GM18870 (cell line): ENCODE data around the gene LYPD1.

Experiments used
- ATAC-seq: cut with Tn5 transposase; IDR thresholded peaks from one replicate; pipeline ENCODE4 v1.9.1; 2021; ENCODE audit warnings: moderate library complexity; ENCODE audit not compliant: unreplicated experiment

Gene LYPD1

DNA sequence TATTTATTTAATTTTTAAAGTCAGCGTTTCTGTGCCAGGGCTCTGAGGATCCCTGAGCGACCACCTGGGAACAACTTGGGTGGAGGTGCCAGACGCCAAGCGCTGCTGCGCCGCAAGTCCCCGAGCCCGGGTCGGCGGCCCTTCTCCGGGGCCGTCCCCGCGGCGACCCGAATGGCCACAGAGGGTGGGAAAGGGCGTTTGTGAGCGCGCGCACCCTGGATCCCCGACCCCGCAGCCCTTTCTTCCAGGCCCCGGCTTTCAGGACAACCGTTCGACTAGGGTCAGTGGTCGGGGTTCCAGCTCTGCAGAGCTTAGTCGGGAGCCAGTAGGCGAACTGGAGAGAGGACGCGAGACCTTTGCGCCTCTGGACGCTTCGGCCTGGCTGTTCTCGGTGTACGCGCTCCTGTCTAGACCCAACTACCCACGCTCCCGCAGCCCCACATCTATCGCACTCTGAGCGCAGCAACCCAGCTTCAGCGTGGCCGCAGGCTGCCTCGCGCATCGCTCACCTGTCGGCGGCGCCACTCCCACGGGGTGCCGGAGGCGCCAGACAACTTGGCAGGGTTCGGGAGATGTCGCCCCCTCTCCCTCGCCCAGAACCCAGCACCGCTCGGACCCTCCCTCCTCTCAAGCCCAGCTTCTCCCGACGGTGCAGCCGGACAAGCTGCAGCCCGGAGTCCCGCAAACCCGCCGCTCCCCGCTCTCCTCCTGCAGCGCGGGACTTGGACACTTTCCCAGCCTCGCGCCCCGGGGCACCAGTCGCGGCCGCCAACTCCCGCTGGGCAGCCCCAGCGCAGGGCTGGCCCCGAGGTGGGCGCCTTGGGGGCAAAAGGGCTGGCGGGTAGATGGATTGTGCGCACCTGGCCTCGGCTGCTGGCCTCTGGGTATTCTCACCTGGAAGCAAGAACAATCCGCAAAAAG, 758 bp downstream of the LYPD1 start:
- no peak for ATAC-seq

DNA sequence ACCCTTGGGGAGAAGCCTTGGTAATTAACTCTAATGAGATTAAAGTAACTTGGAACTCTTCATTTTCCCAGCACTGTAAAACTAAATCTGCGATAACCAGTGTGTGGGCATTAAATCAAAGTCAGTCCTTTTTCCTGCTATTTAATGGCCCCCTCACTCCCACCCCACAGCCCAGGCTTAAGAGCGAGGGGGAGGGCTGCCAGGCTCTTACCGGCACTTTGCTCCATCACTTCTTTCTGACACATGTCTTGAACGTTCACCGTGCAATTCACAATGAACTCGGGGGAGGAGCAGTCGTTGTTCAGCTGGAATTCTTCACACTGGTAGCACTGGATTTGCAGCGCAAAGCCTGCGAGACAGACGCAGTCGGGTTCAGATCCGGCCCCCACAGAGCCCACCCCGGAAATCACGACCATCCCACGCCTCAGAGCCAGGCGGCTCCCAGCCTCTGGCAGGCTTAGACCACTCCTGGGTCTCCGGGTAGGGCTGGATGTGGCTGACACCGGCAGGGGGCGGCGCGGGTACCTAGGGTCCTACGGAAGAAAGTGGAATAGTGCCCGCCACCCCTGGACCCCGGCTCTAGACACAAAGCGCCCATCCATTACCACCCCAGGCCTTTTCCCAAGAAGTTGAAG, 1.7 kb downstream of the LYPD1 start:
- ATAC-seq = no peak

DNA sequence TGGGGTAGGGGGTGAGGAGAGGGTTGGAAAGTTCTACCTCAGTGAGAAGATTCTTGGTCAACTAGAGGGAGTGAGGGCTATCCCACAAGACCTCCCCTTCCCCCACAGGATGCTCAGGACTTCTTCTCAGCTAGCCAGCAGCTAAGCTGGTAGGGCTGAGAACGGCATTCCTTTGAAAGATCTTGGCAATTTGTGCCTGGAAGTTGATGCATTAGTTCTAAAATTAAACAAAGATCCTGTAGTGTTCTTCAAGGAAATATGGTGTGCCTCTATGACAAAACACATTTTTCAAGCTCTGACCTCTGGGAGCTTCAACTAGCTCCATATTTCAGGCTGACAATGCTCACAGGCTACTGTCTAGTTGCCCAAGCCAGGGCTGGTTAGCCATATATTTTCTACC, 2.3 kb downstream of the LYPD1 start:
- no peak for ATAC-seq

DNA sequence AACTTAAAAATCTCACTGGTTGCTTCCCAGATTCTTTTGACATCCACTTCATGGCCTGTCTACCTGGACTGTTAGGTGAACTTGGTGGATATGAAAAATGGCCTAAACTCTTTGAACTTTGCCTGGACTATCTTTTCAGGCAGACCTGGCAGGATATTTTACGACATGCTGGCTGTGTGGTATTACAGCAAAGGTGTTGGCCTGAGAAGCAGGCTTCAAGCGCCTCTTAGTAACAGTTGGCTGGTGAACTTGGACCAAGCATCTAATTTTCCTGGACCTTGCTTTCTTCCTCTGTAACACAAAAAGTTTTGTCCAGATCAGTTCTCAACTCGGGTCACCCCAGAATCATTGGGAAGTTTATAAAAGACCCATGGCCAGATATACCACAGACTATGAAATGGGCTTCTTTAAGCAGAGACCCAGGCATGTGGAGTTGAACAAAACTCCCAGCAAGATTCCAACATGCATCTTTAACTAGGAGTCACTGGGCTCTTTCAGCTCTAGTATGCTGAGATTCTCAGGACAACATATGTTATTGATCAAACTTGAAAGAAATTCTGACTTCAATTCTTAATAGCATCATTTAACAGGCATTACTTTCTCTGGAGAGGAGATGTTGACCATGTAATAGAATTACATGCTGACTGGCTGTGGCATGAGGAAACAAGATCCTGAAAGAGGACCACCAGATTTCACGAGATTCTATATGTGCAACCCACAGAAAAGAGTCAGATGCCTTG, 4.4 kb downstream of the LYPD1 start:
- ATAC-seq = no peak

DNA sequence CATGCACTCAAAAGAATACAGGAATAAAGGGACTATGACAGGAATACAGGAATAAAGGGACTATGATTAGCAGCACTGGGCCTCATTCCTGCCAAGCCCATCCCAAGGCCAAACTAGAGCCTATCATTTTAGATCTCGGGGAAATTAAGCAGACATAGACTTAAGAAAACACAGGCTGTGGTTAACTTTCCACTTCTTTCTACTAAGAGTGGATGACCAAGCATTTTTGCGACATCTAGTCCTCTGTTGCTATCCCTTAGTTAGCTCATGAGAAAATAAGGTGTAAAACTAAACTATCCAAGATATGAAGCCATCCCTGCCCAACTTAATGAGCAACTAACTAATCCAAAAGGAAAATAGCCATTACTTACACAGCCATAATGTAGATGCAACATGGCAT, 5.9 kb downstream of the LYPD1 start:
- ATAC-seq = no peak

DNA sequence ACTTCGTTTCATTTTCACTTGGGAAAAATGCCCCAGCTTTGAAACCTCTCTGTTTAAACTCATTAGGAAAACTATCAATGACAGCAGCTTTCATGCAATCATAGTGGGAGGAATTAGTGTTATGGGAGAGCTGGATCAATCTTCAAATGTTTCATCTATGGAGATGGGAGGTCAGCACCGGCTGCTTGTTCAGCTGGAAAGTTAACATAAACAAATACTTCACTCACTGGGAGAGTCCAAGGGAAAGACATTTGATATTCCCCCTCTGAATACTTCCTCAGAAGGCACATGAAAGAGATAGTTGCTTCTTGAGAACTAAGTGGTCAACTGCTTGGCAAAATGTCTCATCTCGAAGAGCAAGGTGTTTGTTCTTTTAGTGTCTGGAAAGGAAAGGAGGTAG, 7.3 kb downstream of the LYPD1 start:
- ATAC-seq = no peak

DNA sequence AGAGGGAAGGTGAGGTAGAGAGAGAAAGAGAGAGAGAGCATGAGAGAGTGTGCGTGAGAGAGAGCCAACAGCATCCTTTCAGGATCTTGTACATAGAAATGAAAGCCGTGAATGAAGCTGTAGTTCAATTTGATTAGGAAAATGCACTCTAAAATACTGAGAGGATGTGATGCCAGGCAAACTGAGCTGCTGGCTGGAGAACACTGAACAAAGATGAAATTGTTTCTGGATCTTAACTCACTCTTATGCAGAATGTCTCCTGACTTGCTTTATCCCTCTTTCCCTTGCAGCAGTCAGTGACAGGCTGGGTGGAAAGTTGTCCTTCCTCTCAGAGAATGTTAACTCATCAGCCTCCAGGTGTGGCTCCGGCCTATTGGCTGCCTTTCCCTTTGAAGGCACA, 10.7 kb downstream of the LYPD1 start:
- no peak for ATAC-seq

DNA sequence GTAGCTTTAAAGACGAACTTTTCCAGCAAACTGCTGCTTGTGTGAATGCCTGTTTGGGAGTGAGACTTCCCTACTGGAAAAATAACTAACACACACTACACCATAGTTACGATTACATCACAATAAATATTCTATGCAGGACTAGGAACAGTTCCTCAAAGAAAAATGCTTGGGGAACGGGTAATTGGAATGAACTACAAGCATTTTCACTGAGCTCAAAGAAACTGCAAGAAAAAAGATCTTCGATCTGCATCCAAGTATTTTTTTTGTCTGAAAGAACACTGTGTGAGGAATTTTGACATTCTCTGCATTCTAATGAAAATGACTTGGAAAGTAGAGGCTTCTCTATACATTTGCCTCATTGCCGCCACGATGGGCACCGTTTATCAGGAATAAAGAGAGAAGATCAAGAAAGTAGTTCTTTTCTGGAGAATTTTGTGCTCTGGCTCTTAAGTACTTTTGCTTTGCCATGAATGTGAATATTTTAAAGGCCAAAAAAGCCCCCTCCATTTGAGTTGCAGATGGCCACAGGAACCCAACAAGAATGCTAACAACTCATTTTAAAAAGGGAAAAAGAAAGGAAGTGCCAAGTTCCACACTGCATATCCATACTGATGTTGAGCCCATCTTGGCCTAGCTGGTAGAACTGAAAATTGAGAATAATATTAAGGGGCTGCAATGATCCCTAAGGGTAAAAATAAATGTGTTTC, 13.6 kb downstream of the LYPD1 start:
- ATAC-seq = no peak

DNA sequence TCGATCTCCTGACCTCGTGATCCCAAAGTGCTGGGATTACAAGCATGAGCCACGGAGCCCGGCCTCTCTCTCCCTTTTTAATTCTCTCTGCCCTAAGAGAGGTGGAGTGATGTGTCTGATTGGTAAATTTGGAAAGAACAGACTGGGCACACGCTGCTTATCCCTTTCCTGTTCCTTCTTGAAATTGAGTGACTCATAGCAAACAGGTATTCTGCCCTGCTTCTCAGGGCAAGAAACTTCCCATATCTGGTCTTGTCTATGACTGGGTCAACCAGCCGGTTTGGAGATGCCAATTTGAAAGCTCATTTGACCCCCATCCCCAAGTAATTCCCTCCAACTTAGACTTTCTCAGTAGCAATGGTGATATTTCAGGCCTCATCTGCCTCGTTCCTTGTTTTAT, 15.0 kb downstream of the LYPD1 start:
- ATAC-seq = no peak

DNA sequence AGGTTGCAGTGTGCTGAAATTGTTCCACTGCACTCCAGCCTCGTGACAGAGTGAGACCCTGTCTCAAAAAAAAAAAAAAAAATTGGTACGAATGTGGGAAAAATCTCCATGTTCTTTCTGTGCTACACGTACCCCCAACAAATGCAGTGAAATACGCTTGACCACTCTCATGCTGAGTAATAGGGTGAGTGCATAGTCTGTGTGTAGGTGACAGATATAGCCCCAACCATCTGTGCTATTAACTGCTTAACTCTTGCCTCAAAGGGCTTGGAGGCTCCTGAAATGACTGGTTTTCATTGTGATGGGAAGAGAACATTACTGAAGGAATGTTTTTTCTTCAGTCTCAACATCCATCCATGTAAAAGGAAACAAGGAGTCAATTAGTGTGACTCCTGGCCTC, 15.7 kb downstream of the LYPD1 start:
- ATAC-seq = no peak

DNA sequence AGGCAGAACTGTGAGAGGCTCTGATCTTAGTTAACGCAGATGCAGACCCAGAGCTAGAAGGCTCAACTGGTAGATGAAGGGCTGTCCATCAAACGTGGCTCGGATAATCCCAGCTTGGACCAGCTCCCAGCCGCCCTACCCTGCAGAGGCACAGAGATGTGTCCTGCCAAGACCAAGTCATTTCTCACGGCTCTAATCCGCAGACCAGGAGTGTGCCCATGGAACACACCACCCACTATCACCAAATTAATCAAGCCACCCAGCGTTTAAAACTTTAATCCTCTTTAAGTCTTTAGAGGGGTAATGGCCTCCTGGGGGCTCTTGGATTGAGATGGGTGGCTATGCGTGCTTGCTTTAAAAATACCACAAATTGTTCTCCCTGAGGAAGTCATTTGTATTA, 17.5 kb downstream of the LYPD1 start:
- no peak for ATAC-seq

DNA sequence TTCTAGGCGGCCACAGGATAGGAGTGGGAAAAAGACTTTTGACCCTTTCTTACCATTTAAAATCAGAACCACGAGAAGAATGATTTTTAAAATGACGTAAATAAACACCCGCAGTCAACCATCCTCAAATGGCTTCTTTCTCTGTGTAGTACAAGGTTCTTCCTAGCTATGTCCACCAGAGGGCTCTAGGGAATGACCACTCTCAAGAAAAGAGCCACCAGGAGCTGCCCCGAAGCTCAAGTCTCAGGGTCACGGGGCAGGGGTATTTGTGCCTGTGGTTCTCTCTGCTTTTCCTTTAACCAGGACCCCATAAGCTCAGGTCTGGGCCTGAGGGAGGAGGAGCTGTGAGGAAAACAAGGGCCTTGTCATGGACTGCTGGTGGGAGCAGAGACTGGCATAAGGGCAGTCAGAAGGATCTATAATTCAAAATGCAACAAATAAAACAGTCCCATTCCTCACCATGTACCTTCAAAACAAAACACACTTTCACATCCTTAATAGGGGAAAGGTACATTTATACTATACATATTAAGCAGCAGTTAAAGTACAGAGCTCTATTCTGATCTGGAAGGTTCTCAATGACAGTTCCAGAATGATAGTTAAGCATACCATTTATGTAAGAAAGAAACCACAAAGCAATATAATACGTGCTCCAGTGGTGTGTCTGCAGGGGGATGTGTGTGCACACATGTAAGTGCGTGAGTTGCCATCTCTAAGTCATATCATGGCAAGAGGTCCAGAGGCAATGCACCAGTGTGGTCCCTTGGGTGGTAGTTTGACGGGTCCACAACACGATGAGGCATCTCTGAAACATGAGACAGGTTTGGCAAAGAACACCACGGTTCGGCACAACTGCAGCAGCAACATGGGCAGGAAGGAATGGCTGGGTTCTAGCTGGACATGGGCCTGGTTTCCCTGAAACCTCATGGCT, 18.6 kb downstream of the LYPD1 start:
- ATAC-seq = no peak

DNA sequence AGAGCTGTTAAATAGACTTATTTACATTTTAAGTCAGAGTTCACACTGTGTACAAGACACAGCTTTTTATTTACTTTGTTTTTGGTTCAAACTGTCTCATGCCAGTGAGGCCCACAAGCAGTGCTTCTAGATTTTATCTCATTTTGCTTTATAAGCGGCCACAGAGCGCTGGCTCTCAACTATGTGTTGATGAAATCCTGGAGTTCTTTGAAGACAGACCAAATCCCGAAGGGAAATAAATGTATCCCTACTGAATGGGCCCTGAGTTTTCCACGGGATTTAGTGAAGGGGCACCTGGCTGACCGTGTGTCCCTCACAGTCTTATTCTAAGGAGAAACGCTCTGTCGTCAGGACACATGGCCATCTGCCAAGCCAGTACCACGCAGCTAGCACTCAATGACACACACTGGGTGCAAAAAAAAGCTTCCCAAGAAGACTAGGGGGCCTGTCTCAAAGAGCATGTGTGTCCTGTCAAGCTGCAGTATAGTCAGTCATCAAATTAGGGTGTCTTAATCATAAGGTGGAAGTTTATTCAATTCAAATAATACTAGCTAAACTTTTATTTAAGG, 23.4 kb downstream of the LYPD1 start:
- no peak for ATAC-seq

DNA sequence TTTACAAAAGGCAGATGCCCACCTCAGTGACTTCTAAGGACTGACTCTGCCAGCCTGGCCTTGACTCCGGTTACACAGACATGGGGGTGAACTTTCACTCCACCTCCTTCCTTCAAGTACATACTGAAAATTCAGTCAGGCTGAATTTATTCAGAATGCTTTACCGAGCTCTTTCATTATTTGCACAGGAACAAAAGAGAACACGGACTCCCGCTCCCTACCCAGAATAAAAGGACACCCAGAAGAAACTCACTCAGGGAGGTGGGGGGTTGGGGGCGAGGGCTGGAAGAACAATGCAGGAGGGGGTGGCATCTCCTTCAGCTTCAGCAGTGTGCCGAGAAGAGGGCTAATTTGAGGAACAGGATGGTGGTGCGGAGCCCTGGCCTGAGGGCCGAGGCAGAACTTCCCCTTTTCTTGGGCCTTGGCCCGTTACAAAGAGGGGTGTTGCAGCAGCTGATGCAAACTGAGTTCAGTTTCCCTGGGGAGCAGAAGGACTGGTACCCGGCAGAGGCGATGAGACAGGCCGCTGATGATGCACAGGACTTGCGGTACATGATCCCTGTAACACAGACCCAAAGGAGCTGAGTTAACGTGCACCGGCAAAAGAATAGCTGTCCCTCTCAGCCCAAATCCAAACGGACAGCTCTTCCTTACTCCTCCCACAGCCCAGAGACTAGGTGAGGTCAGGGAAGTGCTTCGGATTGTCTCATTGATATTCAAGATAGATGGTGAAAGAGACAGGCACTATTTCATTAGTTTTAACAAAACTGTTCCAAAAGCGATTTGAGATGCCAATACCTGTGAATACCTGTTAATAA, 24.1 kb downstream of the LYPD1 start:
- no peak for ATAC-seq

DNA sequence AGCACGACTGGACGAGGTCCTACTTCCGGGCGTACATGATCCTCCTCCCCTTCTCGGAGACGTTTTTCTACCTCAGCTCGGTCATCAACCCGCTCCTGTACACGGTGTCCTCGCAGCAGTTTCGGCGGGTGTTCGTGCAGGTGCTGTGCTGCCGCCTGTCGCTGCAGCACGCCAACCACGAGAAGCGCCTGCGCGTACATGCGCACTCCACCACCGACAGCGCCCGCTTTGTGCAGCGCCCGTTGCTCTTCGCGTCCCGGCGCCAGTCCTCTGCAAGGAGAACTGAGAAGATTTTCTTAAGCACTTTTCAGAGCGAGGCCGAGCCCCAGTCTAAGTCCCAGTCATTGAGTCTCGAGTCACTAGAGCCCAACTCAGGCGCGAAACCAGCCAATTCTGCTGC, 24.8 kb downstream of the LYPD1 start:
- no peak for ATAC-seq

DNA sequence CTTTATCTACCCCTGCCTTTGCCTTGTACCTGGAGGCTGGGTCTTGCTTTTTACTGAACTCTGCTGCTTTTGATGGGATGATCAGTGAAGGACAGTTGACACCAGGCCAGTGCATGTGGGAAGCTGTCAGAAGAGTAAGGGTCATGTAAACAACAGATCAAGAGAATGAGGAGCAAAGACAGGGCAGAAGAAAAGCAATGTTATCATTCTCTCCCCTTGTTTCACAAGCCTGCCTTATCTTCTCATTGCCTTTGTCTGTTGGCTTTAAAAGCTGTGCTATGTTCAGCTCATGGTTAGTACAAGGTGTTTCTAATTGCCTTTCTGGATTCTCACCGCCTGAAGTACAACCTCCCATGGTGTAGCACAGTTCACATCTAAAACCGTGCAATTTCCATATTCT, 27.6 kb downstream of the LYPD1 start:
- ATAC-seq = no peak

DNA sequence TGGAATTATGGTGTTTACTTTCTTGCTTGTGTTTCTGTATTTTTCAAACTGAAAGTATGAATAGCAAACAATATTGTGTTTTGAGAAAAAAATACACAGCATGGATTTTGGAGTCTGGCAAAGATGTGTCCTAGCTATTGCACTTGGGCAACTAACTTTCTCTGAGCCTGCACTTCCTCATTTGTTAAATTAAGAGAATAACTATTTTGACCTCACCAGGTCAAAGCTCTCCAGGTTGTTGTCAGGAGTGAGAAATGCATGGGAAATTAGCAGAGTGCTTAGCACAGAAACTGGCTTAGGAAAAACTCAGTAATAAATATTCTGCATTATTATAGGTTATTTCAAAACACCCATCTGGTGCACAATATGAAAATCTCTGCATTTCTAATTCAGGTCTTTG, 28.2 kb downstream of the LYPD1 start:
- no peak for ATAC-seq

DNA sequence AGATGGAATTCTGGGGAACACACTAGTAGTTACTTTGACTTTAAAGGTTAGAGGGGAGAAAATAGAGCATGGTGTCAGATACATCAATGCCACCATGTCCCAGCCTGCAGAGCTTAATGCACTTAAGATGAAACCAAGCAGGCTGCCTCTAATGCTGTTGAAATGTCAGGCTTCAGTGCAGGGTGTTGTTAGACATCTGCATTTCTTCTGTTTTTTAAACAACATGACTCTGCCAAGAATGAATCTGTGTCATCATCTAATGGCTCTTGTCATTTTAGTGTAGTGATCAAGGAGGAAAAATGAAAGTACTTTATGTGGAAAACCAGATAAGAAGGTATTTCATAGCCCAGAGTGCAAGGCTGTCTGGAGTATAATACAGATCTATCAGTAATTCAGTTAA, 29.9 kb downstream of the LYPD1 start:
- no peak for ATAC-seq
